ENCODE measurements around the gene KAZN. TPM values are rescaled to one million over a fixed set of nuclear protein-coding genes. Genes with fewer than 3 reads are reported as not detected.

KAZN gene
- polyA plus RNA-seq, 1 donor from 2014 or later: 20.6 TPM

DNA sequence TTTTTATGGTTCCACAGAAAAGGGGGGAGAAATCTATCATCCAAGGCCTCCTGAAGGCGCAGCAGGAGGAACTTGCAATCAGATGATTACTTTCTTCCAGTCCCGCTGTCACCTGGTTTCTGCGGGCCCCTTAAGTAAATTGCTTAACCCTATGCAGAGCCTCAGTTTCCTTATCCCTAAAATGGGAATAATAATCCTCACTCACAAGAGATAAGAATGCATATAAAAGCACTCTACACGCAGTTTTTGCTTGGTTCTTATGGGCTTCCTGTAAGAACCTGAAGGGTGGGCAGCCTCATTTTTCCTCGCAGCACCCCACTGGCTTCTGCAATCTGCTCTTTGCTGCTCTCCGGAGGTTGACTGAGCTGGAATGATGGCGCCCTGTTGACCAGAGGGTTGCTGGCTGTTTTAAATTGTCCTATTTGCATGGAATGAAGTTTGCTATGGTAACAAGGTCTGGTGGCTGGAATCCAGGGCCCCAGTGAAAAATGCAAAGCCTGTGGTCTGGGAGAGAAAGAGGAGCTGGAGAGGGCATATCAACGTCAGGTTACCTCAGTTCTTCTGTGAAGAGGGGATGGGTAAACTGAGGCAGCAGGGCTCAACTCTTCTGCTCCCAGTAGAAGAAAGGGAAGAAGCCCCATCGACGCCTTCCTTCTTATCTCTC lies 1.0 kb upstream of the KAZN start:
- Histone ChIP-seq H3K27ac (ENCODE audit: low read length) (peak overlapping the region; percentile 88), H3K9me3 (ENCODE audit: low read length) (no peaks in the 10 kb centered on the region), H3K79me2 (replicated peaks; ENCODE audit: insufficient read depth, low read length) (peaks cover 40% of the 10 kb centered on the region), H3K36me3 (ENCODE audit: insufficient read depth, low read length) (no peaks in the 10 kb centered on the region), H3K4me3 (ENCODE audit: low read length) (peak overlapping the region; percentile 99), H3K27me3 (ENCODE audit: insufficient read depth, low read depth, low read length) (no peaks in the 10 kb centered on the region), H3K4me2 (ENCODE audit: low read length) (peak overlapping the region; percentile 78), H3F3A (ENCODE audit: insufficient read depth, low read length, poor library complexity, severe bottlenecking) (peaks cover 5% of the 10 kb centered on the region), H2AFZ (ENCODE audit: low read depth, low read length) (peak overlapping the region; percentile 68), H3K9ac (ENCODE audit: low read length) (peak overlapping the region; percentile 94), H3K9me2 (ENCODE audit: insufficient read depth, low read length) (no peaks in the 10 kb centered on the region), H4K20me1 (ENCODE audit: insufficient read depth) (no peaks in the 10 kb centered on the region)
- TF ChIP-seq EP300 (conservative IDR thresholded peaks at IDR 0.05; ENCODE audit: poor library complexity, severe bottlenecking) (no peak), EZH2 (IDR thresholded peaks at IDR 0.05; ENCODE audit: borderline replicate concordance, insufficient read depth, low read length, poor library complexity, severe bottlenecking) (no peak), RAD21 (conservative IDR thresholded peaks at IDR 0.05) (no peak)
- TF ChIP-seq, protein P1, sequence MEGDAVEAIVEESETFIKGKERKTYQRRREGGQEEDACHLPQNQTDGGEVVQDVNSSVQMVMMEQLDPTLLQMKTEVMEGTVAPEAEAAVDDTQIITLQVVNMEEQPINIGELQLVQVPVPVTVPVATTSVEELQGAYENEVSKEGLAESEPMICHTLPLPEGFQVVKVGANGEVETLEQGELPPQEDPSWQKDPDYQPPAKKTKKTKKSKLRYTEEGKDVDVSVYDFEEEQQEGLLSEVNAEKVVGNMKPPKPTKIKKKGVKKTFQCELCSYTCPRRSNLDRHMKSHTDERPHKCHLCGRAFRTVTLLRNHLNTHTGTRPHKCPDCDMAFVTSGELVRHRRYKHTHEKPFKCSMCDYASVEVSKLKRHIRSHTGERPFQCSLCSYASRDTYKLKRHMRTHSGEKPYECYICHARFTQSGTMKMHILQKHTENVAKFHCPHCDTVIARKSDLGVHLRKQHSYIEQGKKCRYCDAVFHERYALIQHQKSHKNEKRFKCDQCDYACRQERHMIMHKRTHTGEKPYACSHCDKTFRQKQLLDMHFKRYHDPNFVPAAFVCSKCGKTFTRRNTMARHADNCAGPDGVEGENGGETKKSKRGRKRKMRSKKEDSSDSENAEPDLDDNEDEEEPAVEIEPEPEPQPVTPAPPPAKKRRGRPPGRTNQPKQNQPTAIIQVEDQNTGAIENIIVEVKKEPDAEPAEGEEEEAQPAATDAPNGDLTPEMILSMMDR (IDR thresholded peaks at IDR 0.05; ENCODE audit: poor library complexity, severe bottlenecking): no peak

DNA sequence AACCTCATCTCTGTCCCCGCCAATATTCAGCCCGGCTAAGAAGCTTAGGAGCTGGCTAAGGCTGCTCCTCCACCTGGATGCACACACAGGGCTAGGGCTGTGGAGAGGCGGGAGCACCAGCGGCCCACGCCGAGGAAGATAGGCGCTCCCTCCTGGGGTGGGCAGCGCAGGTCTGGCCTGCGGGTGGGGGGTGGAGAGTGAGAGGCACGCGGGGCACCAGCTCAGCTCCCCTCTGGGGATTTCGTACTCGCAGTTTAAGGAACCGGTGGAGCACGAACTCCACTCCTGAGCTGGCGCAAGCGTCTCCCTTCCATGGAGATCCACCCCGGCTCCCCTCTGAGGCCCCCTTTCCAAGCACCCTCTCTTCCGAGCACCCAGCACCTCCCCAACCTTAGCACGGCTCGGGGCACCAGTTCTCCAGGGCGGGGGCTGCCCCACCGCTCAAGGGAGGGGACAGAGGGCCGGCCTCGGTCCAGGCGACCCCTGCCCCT lies 433 bp upstream of the KAZN start:
- H3K9ac ChIP-seq (ENCODE audit: low read length): peak overlapping the region; percentile 94

More for the DNA sequence above, 433 bp upstream of the KAZN start:
- H3K79me2 ChIP-seq (replicated peaks; ENCODE audit: insufficient read depth, low read length): peaks cover 45% of the 10 kb centered on the region
- no peaks in the 10 kb centered on the region for H4K20me1 ChIP-seq (ENCODE audit: insufficient read depth)
- H3K27ac ChIP-seq (ENCODE audit: low read length): peak overlapping the region; percentile 88
- H3K9me3 ChIP-seq (ENCODE audit: low read length): no peaks in the 10 kb centered on the region
- peak overlapping the region; percentile 78 for H3K4me2 ChIP-seq (ENCODE audit: low read length)
- H3K36me3 ChIP-seq (ENCODE audit: insufficient read depth, low read length): no peaks in the 10 kb centered on the region
- peaks cover 5% of the 10 kb centered on the region for H3F3A ChIP-seq (ENCODE audit: insufficient read depth, low read length, poor library complexity, severe bottlenecking)
- no peak for TF ChIP-seq EP300 (conservative IDR thresholded peaks at IDR 0.05; ENCODE audit: poor library complexity, severe bottlenecking)
- no peak for TF ChIP-seq MXI1 (conservative IDR thresholded peaks at IDR 0.05; ENCODE audit: poor library complexity, severe bottlenecking)
- no peak for TF ChIP-seq POLR2AphosphoS5 (IDR thresholded peaks at IDR 0.05)
- TF ChIP-seq RAD21 (conservative IDR thresholded peaks at IDR 0.05): no peak
- TF ChIP-seq, protein P1 (IDR thresholded peaks at IDR 0.05; ENCODE audit: poor library complexity, severe bottlenecking): no peak
- no peak for TF ChIP-seq SMC3 (conservative IDR thresholded peaks at IDR 0.05; ENCODE audit: poor library complexity)
- TF ChIP-seq, protein P2, sequence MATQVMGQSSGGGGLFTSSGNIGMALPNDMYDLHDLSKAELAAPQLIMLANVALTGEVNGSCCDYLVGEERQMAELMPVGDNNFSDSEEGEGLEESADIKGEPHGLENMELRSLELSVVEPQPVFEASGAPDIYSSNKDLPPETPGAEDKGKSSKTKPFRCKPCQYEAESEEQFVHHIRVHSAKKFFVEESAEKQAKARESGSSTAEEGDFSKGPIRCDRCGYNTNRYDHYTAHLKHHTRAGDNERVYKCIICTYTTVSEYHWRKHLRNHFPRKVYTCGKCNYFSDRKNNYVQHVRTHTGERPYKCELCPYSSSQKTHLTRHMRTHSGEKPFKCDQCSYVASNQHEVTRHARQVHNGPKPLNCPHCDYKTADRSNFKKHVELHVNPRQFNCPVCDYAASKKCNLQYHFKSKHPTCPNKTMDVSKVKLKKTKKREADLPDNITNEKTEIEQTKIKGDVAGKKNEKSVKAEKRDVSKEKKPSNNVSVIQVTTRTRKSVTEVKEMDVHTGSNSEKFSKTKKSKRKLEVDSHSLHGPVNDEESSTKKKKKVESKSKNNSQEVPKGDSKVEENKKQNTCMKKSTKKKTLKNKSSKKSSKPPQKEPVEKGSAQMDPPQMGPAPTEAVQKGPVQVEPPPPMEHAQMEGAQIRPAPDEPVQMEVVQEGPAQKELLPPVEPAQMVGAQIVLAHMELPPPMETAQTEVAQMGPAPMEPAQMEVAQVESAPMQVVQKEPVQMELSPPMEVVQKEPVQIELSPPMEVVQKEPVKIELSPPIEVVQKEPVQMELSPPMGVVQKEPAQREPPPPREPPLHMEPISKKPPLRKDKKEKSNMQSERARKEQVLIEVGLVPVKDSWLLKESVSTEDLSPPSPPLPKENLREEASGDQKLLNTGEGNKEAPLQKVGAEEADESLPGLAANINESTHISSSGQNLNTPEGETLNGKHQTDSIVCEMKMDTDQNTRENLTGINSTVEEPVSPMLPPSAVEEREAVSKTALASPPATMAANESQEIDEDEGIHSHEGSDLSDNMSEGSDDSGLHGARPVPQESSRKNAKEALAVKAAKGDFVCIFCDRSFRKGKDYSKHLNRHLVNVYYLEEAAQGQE (IDR thresholded peaks at IDR 0.05; ENCODE audit: borderline replicate concordance): no peak
- no peak for TF ChIP-seq TAF1 (IDR thresholded peaks at IDR 0.05; ENCODE audit: low read depth)
- no peak for TF ChIP-seq EZH2 (IDR thresholded peaks at IDR 0.05; ENCODE audit: borderline replicate concordance, insufficient read depth, low read length, poor library complexity, severe bottlenecking)
- H2AFZ ChIP-seq (ENCODE audit: low read depth, low read length): peak overlapping the region; percentile 68
- peak overlapping the region; percentile 99 for H3K4me3 ChIP-seq (ENCODE audit: low read length)
- no peaks in the 10 kb centered on the region for H3K9me2 ChIP-seq (ENCODE audit: insufficient read depth, low read length)
- no peaks in the 10 kb centered on the region for H3K27me3 ChIP-seq (ENCODE audit: insufficient read depth, low read depth, low read length)
